ENCODE results near the gene EHMT1. TPM values are rescaled to one million over a fixed set of nuclear protein-coding genes. Genes with fewer than 3 reads are reported as not detected.
A peak's percentile ranks its signal among the peaks of the same experiment; 100 is the strongest.
"Not testable (repeated sequence)": the region's sequence is repeated elsewhere in the genome, so short reads cannot be mapped to it uniquely, and the experiment has no call there.

Gene EHMT1
- polyA plus RNA-seq, 1 donor from 2014 or later, result 39.1 TPM

- Mint-ChIP-seq H3K9me3 (peaks cover 0 to 4% (median 0%) of the 10 kb centered on the region in 3 donors), H3K36me3 (peaks cover 1% of the 10 kb centered on the region), H3K4me3 (peak overlapping the region in 2 of 4 donors; percentile 27 to 43), H3K27me3 (peaks cover 25% of the 10 kb centered on the region), H3K27ac (no peak overlapping the region), H3K4me1 (no peaks in the 10 kb centered on the region)
Observed at GRCh38 chr9:137876781-137877386, 258.1 kb downstream of the EHMT1 start.

- H3K36me3 Mint-ChIP-seq, H3K4me1 Mint-ChIP-seq, H3K27ac Mint-ChIP-seq, H3K9me3 Mint-ChIP-seq: not testable (repeated sequence)
- peak within 1 kb of the TSS in 2 of 4 donors; percentile 27 to 43 for H3K4me3 Mint-ChIP-seq
- peaks cover 30% of the 10 kb centered on the region for H3K27me3 Mint-ChIP-seq
Observed at GRCh38 chr9:137877506-137878122, 258.8 kb downstream of the EHMT1 start, which contains the start of gene CACNA1B. CACNA1B (plus strand) TSS chr9:137877782; CDS start chr9:137877934, 152 bp downstream.

- Mint-ChIP-seq H3K4me3 (no peak overlapping the region), H3K4me1 (no peaks in the 10 kb centered on the region), H3K27ac (no peak overlapping the region), H3K9me3 (peaks cover 0 to 4% (median 0%) of the 10 kb centered on the region in 3 donors), H3K27me3 (peaks cover 30% of the 10 kb centered on the region), H3K36me3 (peaks cover 1% of the 10 kb centered on the region)
Observed at GRCh38 chr9:137878146-137878941, 259.5 kb downstream of the EHMT1 start.

GRCh38 chr9:137879052-137879451 is 260.2 kb downstream of the EHMT1 start:
- H3K9me3 Mint-ChIP-seq, result peaks cover 0 to 4% (median 0%) of the 10 kb centered on the region in 3 donors
- H3K4me1 Mint-ChIP-seq, result no peaks in the 10 kb centered on the region
- H3K27ac Mint-ChIP-seq, result no peak overlapping the region
- peaks cover 1% of the 10 kb centered on the region for H3K36me3 Mint-ChIP-seq
- peak overlapping the region in 2 of 4 donors; percentile 34 to 81 for H3K4me3 Mint-ChIP-seq
- H3K27me3 Mint-ChIP-seq, result peaks cover 30% of the 10 kb centered on the region

- Mint-ChIP-seq H3K9me3 (peaks cover 0 to 4% (median 0%) of the 10 kb centered on the region in 3 donors), H3K27ac (no peak overlapping the region), H3K4me1 (no peaks in the 10 kb centered on the region), H3K27me3 (peaks cover 30% of the 10 kb centered on the region), H3K36me3 (peaks cover 1% of the 10 kb centered on the region), H3K4me3 (peak overlapping the region in 2 of 4 donors; percentile 63 to 81)
Observed at GRCh38 chr9:137879566-137880150, 260.9 kb downstream of the EHMT1 start.

- H3K4me3 Mint-ChIP-seq, result peak overlapping the region in 1 of 4 donors; percentile 22
- no peak overlapping the region for H3K27ac Mint-ChIP-seq
- H3K36me3 Mint-ChIP-seq, result peaks cover 1% of the 10 kb centered on the region
- peaks cover 30% of the 10 kb centered on the region for H3K27me3 Mint-ChIP-seq
- no peaks in the 10 kb centered on the region for H3K4me1 Mint-ChIP-seq
- peaks cover 0 to 4% (median 0%) of the 10 kb centered on the region in 3 donors for H3K9me3 Mint-ChIP-seq
Observed at GRCh38 chr9:137880160-137880975, 261.6 kb downstream of the EHMT1 start.

- H3K36me3 Mint-ChIP-seq, result peaks cover 1% of the 10 kb centered on the region
- H3K4me1 Mint-ChIP-seq, result no peaks in the 10 kb centered on the region
- H3K27me3 Mint-ChIP-seq, result peaks cover 30% of the 10 kb centered on the region
- H3K27ac Mint-ChIP-seq, result no peak overlapping the region
- H3K4me3 Mint-ChIP-seq, result no peak overlapping the region
- peaks cover 0 to 4% (median 0%) of the 10 kb centered on the region in 3 donors for H3K9me3 Mint-ChIP-seq
Observed at GRCh38 chr9:137880976-137881530, 262.2 kb downstream of the EHMT1 start.

GRCh38 chr9:137881591-137882505 is 263.0 kb downstream of the EHMT1 start:
- Mint-ChIP-seq H3K27me3 (peaks cover 26% of the 10 kb centered on the region), H3K9me3 (peaks cover 0 to 4% (median 0%) of the 10 kb centered on the region in 3 donors), H3K4me1 (no peaks in the 10 kb centered on the region), H3K36me3 (peaks cover 1% of the 10 kb centered on the region), H3K27ac (no peak overlapping the region), H3K4me3 (no peak overlapping the region)

GRCh38 chr9:137882506-137882821 is 263.7 kb downstream of the EHMT1 start:
- H3K4me1 Mint-ChIP-seq, result no peaks in the 10 kb centered on the region
- H3K36me3 Mint-ChIP-seq, result peaks cover 1% of the 10 kb centered on the region
- no peak overlapping the region for H3K4me3 Mint-ChIP-seq
- peaks cover 0 to 4% (median 0%) of the 10 kb centered on the region in 3 donors for H3K9me3 Mint-ChIP-seq
- no peak overlapping the region for H3K27ac Mint-ChIP-seq
- H3K27me3 Mint-ChIP-seq, result peaks cover 26% of the 10 kb centered on the region

- peaks cover 24% of the 10 kb centered on the region for H3K27me3 Mint-ChIP-seq
- not testable (repeated sequence) for H3K9me3 Mint-ChIP-seq, H3K4me1 Mint-ChIP-seq, H3K27ac Mint-ChIP-seq, H3K36me3 Mint-ChIP-seq, H3K4me3 Mint-ChIP-seq
Observed at GRCh38 chr9:137883977-137884376, 265.2 kb downstream of the EHMT1 start.

- not testable (repeated sequence) for H3K4me3 Mint-ChIP-seq, H3K9me3 Mint-ChIP-seq, H3K27ac Mint-ChIP-seq, H3K4me1 Mint-ChIP-seq, H3K36me3 Mint-ChIP-seq
- H3K27me3 Mint-ChIP-seq, result peaks cover 19% of the 10 kb centered on the region
Observed at GRCh38 chr9:137884547-137884946, 265.7 kb downstream of the EHMT1 start.

GRCh38 chr9:137885121-137885520 is 266.3 kb downstream of the EHMT1 start:
- not testable (repeated sequence) for H3K27ac Mint-ChIP-seq, H3K9me3 Mint-ChIP-seq, H3K36me3 Mint-ChIP-seq, H3K4me3 Mint-ChIP-seq, H3K4me1 Mint-ChIP-seq
- H3K27me3 Mint-ChIP-seq, result peaks cover 14% of the 10 kb centered on the region
